AG09319 (cell line): Measurements from ENCODE around the gene RIPOR2.

Experiments
- DNase-seq: peaks from one replicate; pipeline ENCODE4 v3.0.0-alpha.2; 2010; ENCODE audit warnings: low read depth; ENCODE audit errors: extremely low read depth
- TF ChIP-seq, protein P1 (sequence below): IDR thresholded peaks from 2 replicates; pipeline ENCODE4 v1.5.1; 2011; ENCODE audit warnings: low read depth, mild to moderate bottlenecking, inconsistent platforms, low read length, moderate library complexity

The RIPOR2 gene

DNA sequence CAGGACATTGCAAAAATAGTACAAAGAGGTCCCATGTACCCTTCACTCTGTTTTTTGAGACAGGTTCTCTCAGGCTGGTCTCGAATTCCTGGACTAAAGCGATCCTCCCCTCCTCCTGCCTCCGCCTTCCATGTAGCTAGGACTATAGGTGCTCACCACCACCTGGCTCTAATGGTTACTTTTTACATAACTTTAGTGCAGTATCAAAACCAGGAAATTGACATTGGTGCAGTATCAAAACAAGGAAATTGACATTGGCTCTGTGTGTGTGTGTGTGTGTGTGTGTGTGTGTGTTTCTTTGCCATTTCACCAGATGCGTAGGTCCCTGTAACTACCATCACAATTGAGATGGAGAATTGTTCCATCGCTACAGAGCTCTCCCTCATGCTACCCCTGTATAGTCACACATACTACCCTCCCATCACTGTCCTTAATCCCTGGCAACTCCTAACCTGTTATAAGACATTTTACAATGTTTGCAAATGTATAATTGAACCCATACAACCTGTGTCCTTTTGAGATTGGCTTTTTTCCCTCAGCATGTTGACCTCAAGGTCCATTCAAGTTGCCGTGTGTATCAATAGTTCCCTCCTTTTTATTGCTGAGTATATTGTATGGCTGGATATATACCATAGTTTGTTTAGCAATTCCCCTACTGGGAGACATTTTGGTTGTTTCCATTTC is 28.3 kb upstream of the RIPOR2 start:
- TF ChIP-seq, protein P1, sequence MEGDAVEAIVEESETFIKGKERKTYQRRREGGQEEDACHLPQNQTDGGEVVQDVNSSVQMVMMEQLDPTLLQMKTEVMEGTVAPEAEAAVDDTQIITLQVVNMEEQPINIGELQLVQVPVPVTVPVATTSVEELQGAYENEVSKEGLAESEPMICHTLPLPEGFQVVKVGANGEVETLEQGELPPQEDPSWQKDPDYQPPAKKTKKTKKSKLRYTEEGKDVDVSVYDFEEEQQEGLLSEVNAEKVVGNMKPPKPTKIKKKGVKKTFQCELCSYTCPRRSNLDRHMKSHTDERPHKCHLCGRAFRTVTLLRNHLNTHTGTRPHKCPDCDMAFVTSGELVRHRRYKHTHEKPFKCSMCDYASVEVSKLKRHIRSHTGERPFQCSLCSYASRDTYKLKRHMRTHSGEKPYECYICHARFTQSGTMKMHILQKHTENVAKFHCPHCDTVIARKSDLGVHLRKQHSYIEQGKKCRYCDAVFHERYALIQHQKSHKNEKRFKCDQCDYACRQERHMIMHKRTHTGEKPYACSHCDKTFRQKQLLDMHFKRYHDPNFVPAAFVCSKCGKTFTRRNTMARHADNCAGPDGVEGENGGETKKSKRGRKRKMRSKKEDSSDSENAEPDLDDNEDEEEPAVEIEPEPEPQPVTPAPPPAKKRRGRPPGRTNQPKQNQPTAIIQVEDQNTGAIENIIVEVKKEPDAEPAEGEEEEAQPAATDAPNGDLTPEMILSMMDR = no peak
- no peak for DNase-seq

DNA sequence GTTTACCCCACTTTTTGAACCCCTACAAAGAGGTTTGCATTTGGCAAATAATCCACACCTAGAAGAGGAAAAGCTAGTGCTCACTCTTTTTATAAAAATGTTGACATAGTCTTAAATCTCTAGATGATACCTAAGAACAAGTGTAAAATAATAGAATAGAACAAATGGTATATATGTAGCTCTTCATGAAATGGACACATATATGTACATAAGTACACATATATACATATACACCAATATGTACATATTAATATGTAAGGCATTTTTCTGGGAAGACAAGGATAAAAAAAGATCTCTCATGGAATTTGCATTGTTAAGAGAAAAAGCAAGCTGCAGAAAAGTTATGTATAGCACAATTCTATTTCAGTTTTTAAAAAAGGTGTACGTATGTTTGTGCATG is 27.6 kb upstream of the RIPOR2 start:
- no peak for DNase-seq
- TF ChIP-seq, protein P1 = no peak

DNA sequence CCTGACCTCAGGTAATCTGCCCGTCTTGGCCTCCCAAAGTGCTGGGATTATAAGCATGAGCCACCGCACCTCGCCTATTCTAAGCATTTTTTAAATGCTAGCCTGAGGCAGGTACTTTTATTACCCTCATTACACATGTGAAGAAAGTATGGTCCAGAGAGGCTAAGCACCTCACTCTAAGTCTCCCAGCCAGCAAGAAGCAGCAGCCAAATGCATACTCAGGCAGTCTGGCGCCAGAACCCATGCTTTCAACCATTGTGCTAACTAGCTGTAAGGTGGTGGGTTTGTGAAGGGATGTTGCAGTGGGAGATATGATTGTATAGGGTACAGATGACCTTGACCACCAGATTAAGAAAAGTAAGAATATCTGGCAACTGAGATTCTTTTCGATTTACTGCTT is 26.1 kb upstream of the RIPOR2 start:
- TF ChIP-seq, protein P1 = no peak
- DNase-seq = no peak

DNA sequence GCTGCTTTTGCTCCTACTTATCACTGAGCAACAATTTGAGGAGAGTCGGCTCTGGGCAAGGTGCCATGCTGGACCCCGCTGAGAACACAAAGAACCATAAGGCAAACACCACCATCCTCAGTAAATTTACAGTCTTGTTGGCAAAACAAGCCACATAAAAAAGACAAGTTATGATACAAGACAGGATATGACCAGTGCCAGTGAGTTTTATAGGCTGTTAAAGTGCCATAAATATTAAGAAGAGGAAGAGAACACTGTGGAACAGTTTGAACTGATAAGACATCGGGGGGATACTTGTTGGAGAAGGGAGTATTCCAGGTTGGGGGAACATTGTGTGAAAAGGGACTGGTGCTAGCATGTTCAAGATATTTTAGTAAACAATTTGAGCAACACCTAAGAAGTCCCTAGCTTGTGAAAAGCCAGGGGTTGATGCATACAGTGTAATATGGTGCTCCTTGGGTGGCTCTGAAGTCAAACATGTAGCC is 25.3 kb upstream of the RIPOR2 start:
- TF ChIP-seq, protein P1 = no peak
- no peak for DNase-seq

GRCh38 chr6:24959319-24959718 is 23.6 kb upstream of the RIPOR2 start:
- TF ChIP-seq, protein P1 = no peak
- no peak for DNase-seq

DNA sequence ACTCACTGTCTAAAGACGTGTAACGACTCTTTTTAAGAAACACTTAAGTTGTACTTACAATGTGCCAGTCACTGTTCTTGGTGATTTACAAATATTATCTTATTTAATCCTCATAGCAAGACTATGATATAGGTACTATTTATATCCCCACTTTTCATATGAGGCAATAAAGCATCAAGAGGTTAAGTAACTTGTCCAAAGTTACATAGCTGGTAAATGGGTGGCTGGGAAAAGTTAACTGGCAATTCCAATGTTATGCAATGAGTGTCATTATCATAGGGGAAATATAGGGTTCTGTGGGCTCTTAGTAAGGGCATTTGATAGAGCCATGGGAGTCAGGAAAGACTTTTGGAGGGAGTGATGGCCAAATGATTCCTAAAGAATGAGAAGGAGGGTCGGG is 21.4 kb upstream of the RIPOR2 start:
- no peak for DNase-seq
- TF ChIP-seq, protein P1 = no peak

GRCh38 chr6:24953726-24954125 is 18.0 kb upstream of the RIPOR2 start:
- TF ChIP-seq, protein P1 = no peak
- no peak for DNase-seq
